ENCODE results near the gene IQSEC3. TPM values are rescaled to one million over a fixed set of nuclear protein-coding genes. Genes with fewer than 3 reads are reported as not detected.

IQSEC3 gene
- total RNA-seq, 1 experiment from 2014 or later = 0.55 TPM

DNA sequence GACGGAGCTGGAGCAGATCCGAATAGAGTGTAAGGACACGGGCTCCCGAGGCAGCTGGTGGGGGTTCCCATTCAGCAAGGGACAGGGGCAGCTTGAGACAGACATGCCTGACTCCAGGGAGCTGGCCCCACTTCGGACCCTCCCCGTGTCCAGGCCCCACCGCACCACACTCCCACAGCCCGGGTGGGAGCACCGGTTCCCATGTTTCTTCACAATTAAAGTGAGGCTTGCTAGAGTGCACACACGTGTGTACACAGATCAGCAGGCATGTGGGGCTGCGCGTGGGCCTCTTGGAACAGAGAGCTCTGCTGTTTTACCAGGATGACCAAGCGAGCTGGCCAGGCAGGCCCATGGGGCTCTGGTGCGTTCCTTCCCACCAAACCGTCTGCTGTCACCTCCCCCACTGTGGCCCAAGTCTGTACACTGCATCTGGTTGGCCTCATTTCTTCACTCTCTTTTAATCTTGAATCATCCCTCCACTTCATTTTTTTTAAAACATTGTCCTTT is 99.3 kb downstream of the IQSEC3 start:
- Histone ChIP-seq H4K91ac (ENCODE audit: insufficient read length, low read depth, low read length) (no peak overlapping the region), H3K79me2 (ENCODE audit: insufficient read depth, low read length) (no peaks in the 10 kb centered on the region), H3K27ac (ENCODE audit: insufficient read length, low read depth, low read length) (no peak overlapping the region), H2BK20ac (ENCODE audit: low read depth, low read length, poor library complexity, severe bottlenecking) (no peak overlapping the region), H2AFZ (ENCODE audit: low read length) (no peak overlapping the region), H4K8ac (replicated peaks; ENCODE audit: insufficient read length, low read depth, low read length) (no peak overlapping the region), H3K9me3 (ENCODE audit: control insufficient read depth, low read depth, low read length) (no peaks in the 10 kb centered on the region), H3K4ac (ENCODE audit: low read depth, low read length) (no peak overlapping the region), H2BK12ac (ENCODE audit: insufficient read length, low read depth, low read length) (no peak overlapping the region), H3K23ac (ENCODE audit: insufficient read length, low read depth, low read length) (no peak overlapping the region), H3K56ac (ENCODE audit: insufficient read length, low read depth, low read length) (no peak overlapping the region), H4K5ac (ENCODE audit: insufficient read length, low read depth, low read length) (no peak overlapping the region), H3K14ac (ENCODE audit: insufficient read depth, low read length) (no peak overlapping the region), H3K4me1 (ENCODE audit: insufficient read depth, low read length) (peaks cover 6% of the 10 kb centered on the region; the same call in 1 of the 2 replicates), H2BK120ac (ENCODE audit: low read depth, low read length, poor library complexity, severe bottlenecking) (no peak overlapping the region), H3K4me2 (ENCODE audit: insufficient read depth, insufficient read length, low read length) (no peak overlapping the region), H2BK5ac (ENCODE audit: insufficient read length, low read length) (no peak overlapping the region), H3K23me2 (ENCODE audit: insufficient read length, low read depth, low read length, poor library complexity, severe bottlenecking) (no peaks in the 10 kb centered on the region), H3K9ac (ENCODE audit: extremely low read depth, insufficient read length, low read length) (no peak overlapping the region), H2AK5ac (ENCODE audit: insufficient read length, low read length) (no peak overlapping the region), H3K79me1 (ENCODE audit: insufficient read depth, low read depth, low read length, poor library complexity, severe bottlenecking) (no peaks in the 10 kb centered on the region), H4K20me1 (ENCODE audit: control insufficient read depth, insufficient read depth, insufficient read length) (no peaks in the 10 kb centered on the region), H3T11ph (ENCODE audit: low read length) (no peak overlapping the region), H3K27me3 (ENCODE audit: insufficient read depth, low read length) (no peaks in the 10 kb centered on the region), H3K18ac (ENCODE audit: insufficient read length, low read depth, low read length) (no peak overlapping the region), H2BK15ac (ENCODE audit: low read depth, low read length) (no peak overlapping the region)
- Mint-ChIP-seq H3K4me3 (no peak overlapping the region), H3K9me3 (no peaks in the 10 kb centered on the region), H3K27me3 (ENCODE audit: low read depth) (peaks cover 28% of the 10 kb centered on the region), H3K36me3 (ENCODE audit: insufficient read depth in 1 of 3, low read depth in 3 of 3) (peaks cover 0 to 2% (median 0%) of the 10 kb centered on the region in 3 experiments; a peak in 2 of 7 replicates), H3K27ac (no peak overlapping the region), H3K4me1 (peaks cover 47 to 62% of the 10 kb centered on the region in 2 experiments)
- TF ChIP-seq, protein P1, sequence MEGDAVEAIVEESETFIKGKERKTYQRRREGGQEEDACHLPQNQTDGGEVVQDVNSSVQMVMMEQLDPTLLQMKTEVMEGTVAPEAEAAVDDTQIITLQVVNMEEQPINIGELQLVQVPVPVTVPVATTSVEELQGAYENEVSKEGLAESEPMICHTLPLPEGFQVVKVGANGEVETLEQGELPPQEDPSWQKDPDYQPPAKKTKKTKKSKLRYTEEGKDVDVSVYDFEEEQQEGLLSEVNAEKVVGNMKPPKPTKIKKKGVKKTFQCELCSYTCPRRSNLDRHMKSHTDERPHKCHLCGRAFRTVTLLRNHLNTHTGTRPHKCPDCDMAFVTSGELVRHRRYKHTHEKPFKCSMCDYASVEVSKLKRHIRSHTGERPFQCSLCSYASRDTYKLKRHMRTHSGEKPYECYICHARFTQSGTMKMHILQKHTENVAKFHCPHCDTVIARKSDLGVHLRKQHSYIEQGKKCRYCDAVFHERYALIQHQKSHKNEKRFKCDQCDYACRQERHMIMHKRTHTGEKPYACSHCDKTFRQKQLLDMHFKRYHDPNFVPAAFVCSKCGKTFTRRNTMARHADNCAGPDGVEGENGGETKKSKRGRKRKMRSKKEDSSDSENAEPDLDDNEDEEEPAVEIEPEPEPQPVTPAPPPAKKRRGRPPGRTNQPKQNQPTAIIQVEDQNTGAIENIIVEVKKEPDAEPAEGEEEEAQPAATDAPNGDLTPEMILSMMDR (conservative IDR thresholded peaks at IDR 0.05) = no peak
- DNase-seq = no peak
- WGBS (ENCODE audit: extremely low coverage, insufficient read length, low lambda C conversion rate) = no CpG with 5 or more reads among the region's 15 CpGs

All from H9 (cell line).